NAMALWA (cell line): ENCODE data around the gene SHISAL2A.
"Not testable (repeated sequence)": the region's sequence is repeated elsewhere in the genome, so short reads cannot be mapped to it uniquely, and the experiment has no call there.

Experiments used
- DNase-seq: peaks from one replicate; pipeline ENCODE4 v3.0.0-alpha.2; 2015; ENCODE audit warnings: low spot score

SHISAL2A gene

DNA sequence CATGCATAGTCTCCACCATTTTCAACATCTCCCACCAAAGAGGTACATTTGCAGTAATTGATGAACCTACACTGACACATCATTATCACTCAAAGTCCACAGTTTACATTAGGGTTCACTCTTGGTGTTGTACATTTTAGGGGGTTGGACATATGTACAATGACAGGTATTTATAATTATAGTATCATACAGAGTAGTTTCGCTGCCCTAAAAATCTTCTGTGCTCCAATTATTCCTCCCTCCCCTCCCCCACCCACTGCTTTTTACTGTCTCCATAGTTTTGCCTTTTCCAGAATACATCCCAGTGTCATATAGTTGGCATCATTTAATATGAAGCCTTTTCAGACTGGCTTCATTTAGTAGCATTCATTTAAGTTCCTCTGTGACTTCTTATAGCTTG lies 51.6 kb downstream of the SHISAL2A start:
- no peak for DNase-seq

DNA sequence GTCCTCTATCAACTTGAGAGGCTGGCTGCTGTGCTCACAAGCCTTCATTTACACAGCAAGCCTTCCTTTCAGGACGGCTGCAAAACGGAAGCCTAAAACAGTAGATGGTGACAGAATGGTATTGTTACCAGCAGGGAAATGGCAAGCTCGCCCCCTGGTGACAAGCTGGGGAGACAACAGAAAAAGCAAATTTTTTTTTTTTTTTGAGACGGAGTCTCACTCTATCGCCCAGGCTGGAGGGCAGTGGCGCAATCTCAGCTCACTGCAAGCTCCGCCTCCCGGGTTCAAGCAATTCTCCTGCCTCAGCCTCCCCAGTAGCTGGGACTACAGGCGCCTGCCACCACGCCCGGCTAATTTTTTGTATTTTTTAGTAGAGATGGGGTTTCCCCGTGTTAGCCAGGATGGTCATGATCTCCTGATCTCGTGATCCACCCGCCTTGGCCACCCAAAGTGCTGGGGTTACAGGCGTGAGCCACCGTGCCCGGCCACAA lies 53.3 kb downstream of the SHISAL2A start:
- DNase-seq, result peak; percentile 84

DNA sequence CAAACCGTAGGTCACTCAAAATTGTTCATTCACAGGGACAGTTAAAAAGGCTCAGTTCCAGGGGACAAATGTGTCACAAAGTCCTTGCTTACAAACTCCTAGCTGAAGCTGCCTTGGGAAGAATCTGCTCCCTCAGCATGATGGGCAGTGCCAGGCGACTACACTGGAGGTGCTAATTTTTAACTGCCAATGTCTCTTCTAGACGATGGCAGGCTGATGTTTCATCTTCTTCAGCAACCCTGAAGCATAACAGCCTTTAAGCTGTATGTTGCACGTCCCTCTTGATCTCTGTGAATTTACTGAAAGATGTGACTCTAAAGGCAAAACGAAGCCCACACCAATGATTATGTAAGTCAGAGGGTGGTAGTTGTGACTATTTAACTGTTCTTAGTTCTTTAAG lies 53.9 kb downstream of the SHISAL2A start:
- no peak for DNase-seq

DNA sequence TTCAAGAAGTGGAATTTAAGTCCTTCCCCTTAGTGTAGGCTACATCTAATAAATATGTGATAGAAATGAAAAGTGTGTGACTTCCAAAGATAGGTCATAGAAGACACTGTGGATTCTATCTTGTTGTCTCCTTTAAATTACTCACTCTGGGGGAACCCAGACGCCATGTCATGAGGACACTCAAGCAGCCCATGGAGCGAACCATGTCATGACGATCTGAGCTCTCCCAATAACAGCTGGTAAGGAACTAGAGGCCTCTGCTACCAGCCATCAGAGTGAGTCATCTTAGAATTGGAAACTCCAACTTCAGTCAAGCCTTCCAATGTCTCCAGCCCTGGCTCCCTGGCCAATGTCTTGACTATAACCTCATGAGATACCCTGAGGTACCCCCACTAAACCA lies 58.9 kb downstream of the SHISAL2A start:
- DNase-seq, result no peak

DNA sequence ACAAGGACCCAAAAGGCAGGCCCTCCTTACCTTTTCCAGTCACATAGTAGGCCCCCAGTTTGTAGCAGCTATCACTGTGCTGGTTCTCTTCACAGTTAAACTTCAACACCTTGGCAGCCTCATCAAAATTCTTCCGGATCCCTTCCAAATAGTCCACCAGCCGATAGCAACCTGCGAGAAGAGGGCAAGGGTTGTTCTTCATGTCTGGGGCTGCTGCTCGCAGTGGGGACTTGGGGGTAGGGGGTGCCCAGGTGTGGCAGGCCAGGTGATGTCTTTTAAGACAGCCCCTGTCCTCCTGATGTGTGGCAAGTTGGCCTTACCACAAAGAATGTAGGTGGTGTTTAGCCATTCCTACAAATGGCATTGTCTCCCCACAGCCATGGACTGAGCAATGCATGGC lies 59.7 kb downstream of the SHISAL2A start:
- DNase-seq, result no peak

DNA sequence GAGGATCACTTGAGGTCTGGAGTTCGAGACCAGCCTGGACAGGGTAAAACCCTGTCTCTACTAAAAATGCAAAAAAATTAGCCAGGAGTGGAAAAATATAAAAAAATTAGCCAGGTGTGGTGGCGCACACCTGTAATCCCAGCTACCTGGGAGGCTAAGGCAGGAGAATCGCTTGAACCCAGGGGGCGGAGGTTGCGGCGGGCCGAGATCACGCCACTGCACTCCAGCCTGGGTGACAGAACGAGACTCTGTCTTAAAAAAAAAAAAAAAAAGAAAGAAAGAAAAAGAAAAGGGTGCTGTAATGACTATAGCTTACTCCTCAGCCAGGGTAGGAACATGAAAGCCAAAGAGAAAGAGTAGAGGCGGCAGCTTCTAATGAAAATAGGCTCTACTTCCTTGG lies 60.4 kb downstream of the SHISAL2A start:
- not testable (repeated sequence) for DNase-seq

DNA sequence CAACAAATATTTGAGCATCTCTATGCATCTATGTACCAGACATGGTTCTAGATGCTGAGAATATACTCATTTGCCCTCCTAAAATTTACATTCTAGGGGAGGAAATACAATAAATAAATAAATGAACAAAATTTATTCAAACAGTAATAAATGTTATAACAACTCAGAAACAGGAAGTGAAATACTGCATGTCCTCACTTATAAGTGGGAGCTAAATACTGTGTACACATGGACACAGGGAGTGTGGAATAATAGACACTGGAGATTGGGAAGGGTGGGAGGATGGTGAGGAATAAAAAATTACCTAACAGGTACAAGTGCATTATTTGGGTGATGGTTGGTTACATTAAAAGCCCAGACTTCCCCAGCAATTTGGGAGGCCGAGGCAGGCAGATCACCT lies 60.9 kb downstream of the SHISAL2A start:
- no peak for DNase-seq

DNA sequence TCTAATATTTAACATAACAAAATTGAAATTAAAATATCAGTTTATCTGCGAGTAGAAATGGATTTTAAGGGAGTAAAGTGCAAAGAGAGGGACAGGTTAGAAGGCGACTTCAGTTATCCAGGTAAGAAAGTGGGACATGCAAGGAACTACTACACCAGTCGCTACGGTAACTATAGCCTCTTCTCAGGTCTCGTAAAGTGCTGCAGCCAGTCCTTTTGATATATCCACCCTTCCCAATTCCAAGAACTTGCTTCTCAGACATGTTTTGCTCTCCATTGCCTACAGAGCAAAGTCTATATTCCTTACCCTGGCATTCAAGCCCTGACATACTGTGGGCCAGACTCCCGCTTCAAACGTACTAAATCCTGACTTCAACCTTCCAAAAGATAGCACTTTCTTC lies 62.7 kb downstream of the SHISAL2A start:
- DNase-seq, result no peak

DNA sequence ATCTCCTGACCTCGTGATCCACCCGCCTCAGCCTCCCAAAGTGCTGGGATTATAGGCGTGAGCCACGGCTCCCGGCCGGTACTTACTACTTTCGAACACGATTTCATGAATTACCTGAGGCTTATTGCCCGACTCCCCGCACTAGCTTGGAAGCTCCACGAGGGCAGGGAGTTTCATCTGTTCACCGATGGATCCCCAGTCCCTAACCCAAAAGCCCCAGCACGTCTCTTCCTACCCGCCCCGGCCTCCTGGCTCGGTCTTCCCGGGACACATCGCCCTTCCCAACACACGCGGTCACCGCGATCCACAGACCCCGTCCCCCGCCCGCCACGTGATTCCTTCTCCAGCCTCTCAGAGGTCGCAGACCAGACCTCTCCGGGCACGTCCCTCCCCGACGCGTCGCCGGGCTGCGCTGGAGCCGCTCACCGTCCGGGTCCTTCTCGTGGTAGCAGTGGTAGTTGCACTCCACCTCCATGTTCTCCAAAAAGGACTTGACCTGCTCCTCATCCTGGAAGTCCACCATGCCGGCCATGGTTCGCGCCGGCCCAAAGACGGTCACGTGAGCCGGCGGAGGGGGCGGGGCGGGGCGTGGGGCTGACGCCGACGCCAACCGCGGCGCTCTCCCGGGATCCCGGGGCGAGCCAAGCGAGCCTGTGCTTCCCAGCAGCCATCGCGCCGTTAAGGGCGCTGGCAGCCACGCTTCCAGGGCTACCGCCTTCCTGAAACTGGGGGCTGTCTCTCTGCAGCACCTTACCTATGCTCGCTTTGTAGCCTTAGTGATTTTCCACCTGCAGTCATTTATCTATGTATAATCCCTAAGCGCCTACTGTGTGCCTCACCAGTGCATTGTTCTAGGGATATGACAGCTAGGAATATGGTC lies 65.1 kb downstream of the SHISAL2A start, which contains the start of gene COA7:
COA7 (minus strand) TSS at position 553 of the 880 bp plus-strand sequence; CDS start at position 532, 21 bp downstream.
- peak; percentile 65 for DNase-seq

DNA sequence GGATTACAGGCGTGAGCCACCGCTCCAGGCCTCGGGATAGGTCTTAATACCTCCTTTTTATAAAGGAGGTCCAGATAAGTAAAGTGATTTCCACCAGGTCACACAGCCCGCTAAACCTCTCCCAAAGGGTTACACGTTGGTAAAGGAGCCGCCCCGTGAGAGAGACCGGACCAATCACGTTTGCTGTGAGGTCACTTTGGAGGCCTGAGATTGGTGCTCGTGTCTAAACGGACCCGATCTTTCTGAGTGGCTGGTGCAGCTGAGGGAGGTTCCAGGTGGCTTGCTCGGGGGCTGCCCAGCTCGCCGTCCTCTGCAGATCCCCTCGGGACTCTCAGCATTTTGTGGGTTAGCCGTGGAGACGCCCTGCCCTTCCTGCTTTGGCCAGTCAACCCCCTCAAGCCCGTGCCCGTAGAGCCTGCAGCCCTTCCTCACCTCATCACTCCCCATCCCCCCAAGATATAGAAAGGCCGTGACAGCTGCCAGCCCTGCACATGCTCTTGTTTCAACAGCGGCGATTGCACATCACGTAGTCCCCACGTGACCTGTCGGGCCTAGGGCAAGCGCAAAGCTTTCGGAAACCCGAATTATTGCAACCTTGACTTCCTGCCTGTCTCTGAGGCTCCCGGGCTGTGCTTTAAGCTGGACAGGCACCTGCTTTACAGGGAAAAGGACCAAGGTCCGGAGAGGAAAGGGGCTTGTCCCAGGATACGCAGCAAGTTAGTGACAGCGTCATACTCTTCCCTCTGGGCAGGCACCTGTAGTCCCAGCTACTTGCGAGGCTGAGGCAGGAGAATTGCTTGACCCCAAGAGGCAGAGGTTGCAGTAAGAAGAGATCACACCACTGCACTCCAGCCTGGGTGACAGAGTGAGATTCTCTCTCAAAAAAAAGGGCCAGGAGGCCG lies 70.2 kb downstream of the SHISAL2A start:
- peak; percentile 97 for DNase-seq

DNA sequence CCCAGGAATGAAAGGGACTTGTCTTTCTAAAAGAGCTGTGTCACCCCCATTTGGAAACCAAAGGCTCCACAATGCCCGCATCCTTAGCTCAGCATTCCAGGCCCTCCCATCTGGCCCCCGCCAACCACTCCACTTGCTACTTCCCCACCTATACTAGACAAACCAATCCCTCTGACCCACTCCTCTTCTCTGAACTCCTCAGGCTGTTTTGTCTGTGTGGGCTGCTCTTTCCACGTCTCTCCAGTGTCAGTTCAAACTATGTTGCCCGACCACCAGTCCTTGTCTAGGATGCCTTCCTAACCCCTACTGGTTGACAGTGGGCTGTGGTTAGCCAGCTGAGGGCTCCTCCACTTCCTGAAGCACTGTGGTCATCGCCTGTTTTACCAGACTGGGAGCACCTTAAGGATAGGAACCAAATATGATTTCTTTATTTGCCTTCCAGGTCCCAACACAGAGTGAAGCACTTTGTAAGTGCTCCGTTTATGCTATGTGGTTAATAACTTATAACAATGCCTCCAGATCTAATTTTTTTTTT lies 73.2 kb downstream of the SHISAL2A start:
- DNase-seq, result no peak
